Neutrophil (primary cell): ENCODE measurements around the gene OSBPL6.

Experiments
- H3K27ac ChIP-seq: fragments of 200-600 bp; sonication (generic); 2 replicates; pipeline ENCODE4 v1.5.1; 2016; ENCODE audit warnings: mild to moderate bottlenecking, moderate library complexity
- H3K27me3 ChIP-seq: fragments of 200-600 bp; sonication (generic); 2 replicates; pipeline ENCODE4 v1.6.0; 2016; ENCODE audit warnings: mild to moderate bottlenecking
- H3K36me3 ChIP-seq: fragments of 200-600 bp; sonication (generic); 2 replicates; pipeline ENCODE4 v1.5.1; 2017
- H3K4me1 ChIP-seq, 2 experiments: fragments of 200-600 bp in 1 of 2; sonication (generic) in 1 of 2; 1 replicate in 1 of 2; 2 replicates in 1 of 2; pipeline versions ENCODE4 v1.5.1 to v1.6.1; 2013 to 2016; ENCODE audit warnings: low read depth in 1 of 2, low read length in 1 of 2, mild to moderate bottlenecking in 1 of 2, moderate library complexity in 1 of 2; ENCODE audit not compliant: control insufficient read depth in 1 of 2, insufficient read depth in 1 of 2
- H3K4me3 ChIP-seq, 2 experiments: fragments of 200-600 bp in 1 of 2; sonication (generic) in 1 of 2; 1 replicate in 1 of 2; 2 replicates in 1 of 2; pipeline ENCODE4 v1.5.1; 2013 to 2016; ENCODE audit warnings: low read depth in 1 of 2, low read length in 1 of 2, mild to moderate bottlenecking in 1 of 2, moderate library complexity in 1 of 2
- H3K9me3 ChIP-seq: fragments of 200-600 bp; sonication (generic); 2 replicates; pipeline ENCODE4 v1.5.1; 2016
- CTCF ChIP-seq: fragments of 200-600 bp; sonication (generic); IDR thresholded peaks from 2 replicates; pipeline ENCODE4 v1.5.1; 2016; ENCODE audit warnings: antibody characterized with exemption

Gene OSBPL6

GRCh38 chr2:178298785-178299212 is 104.5 kb downstream of the OSBPL6 start:
- no peak for TF ChIP-seq CTCF
- peaks cover 18 to 32% of the 10 kb centered on the region in 2 experiments for H3K4me1 ChIP-seq
- H3K27me3 ChIP-seq = no peaks in the 10 kb centered on the region
- no peak overlapping the region for H3K4me3 ChIP-seq
- H3K9me3 ChIP-seq = no peaks in the 10 kb centered on the region
- peak overlapping the region; percentile 69 for H3K27ac ChIP-seq
- no peaks in the 10 kb centered on the region for H3K36me3 ChIP-seq

- Histone ChIP-seq H3K36me3 (no peaks in the 10 kb centered on the region), H3K9me3 (no peaks in the 10 kb centered on the region), H3K4me3 (no peak overlapping the region), H3K4me1 (peaks cover 47 to 61% of the 10 kb centered on the region in 2 experiments), H3K27ac (no peak overlapping the region), H3K27me3 (no peaks in the 10 kb centered on the region)
- no peak for TF ChIP-seq CTCF
Measured at GRCh38 chr2:178301649-178302238, 107.4 kb downstream of the OSBPL6 start.

- Histone ChIP-seq H3K4me1 (peaks cover 34 to 46% of the 10 kb centered on the region in 2 experiments), H3K9me3 (no peaks in the 10 kb centered on the region), H3K36me3 (no peaks in the 10 kb centered on the region), H3K27me3 (no peaks in the 10 kb centered on the region), H3K27ac (peak overlapping the region; percentile 83), H3K4me3 (peak overlapping the region; percentile 3 to 13)
- TF ChIP-seq CTCF = no peak
Measured at GRCh38 chr2:178304333-178304732, 110.0 kb downstream of the OSBPL6 start.

- no peaks in the 10 kb centered on the region for H3K9me3 ChIP-seq
- H3K27me3 ChIP-seq = peaks cover 7% of the 10 kb centered on the region
- no peak overlapping the region for H3K4me3 ChIP-seq
- peak; percentile 39 for TF ChIP-seq CTCF
- H3K36me3 ChIP-seq = no peaks in the 10 kb centered on the region
- H3K27ac ChIP-seq = peak overlapping the region; percentile 83
- H3K4me1 ChIP-seq = peaks cover 28 to 35% of the 10 kb centered on the region in 2 experiments
Measured at GRCh38 chr2:178306352-178307073, 112.2 kb downstream of the OSBPL6 start.

GRCh38 chr2:178307650-178308049 is 113.3 kb downstream of the OSBPL6 start:
- Histone ChIP-seq H3K4me3 (no peak overlapping the region), H3K4me1 (peaks cover 28 to 35% of the 10 kb centered on the region in 2 experiments), H3K9me3 (no peaks in the 10 kb centered on the region), H3K36me3 (no peaks in the 10 kb centered on the region), H3K27ac (no peak overlapping the region), H3K27me3 (peaks cover 8% of the 10 kb centered on the region)
- no peak for TF ChIP-seq CTCF
